Natural killer cell (primary cell): Measurements from ENCODE around the gene SLC2A6. TPM values are rescaled to one million over a fixed set of nuclear protein-coding genes. Genes with fewer than 3 reads are reported as not detected.
A peak's percentile ranks its signal among the peaks of the same experiment; 100 is the strongest.

Experiments used
- ATAC-seq, 3 donors: fragments of 150-1000 bp in 2 of 3; fragments of 200-7000 bp in 1 of 3; cut with Tn5 transposase; 1 replicate in 1 of 3; 2 replicates in 2 of 3; pipeline ENCODE4 v1.10.0; 2021; ENCODE audit warnings: mild to moderate bottlenecking in 2 of 3, moderate library complexity in 2 of 3
- DNase-seq, 2 donors: peaks; one replicate each; pipeline versions ENCODE4 v3.0.0 to v3.0.0-alpha.2; 2013 to 2021; ENCODE audit warnings: mixed read lengths in 1 of 2
- H3K27ac ChIP-seq: one replicate; pipeline ENCODE4 v1.5.1; 2013; ENCODE audit warnings: mild to moderate bottlenecking, low read length
- H3K27me3 ChIP-seq: one replicate; pipeline ENCODE4 v1.6.1; 2013; ENCODE audit warnings: low read length; ENCODE audit not compliant: control insufficient read depth, insufficient read depth
- H3K36me3 ChIP-seq: one replicate; pipeline ENCODE4 v1.6.1; 2013; ENCODE audit warnings: low read length; ENCODE audit not compliant: control insufficient read depth, insufficient read depth
- H3K4me1 ChIP-seq: one replicate; pipeline ENCODE4 v1.6.1; 2013; ENCODE audit warnings: low read length; ENCODE audit not compliant: control insufficient read depth, insufficient read depth
- H3K4me3 ChIP-seq: one replicate; pipeline ENCODE4 v1.5.1; 2013; ENCODE audit warnings: low read length
- H3K9me3 ChIP-seq: one replicate; pipeline ENCODE4 v1.6.1; 2013; ENCODE audit warnings: low read length; ENCODE audit not compliant: control insufficient read depth, insufficient read depth
- H3K27ac Mint-ChIP-seq, 2 donors: one replicate each; pipeline ENCODE4 v1.8.0; 2022; ENCODE audit warnings: mild to moderate bottlenecking in 2 of 2, mixed read lengths in 2 of 2, moderate library complexity in 1 of 2
- H3K27me3 Mint-ChIP-seq, 2 donors: one replicate each; pipeline ENCODE4 v1.8.0; 2022; ENCODE audit warnings: low read depth in 2 of 2, mixed read lengths in 2 of 2
- H3K36me3 Mint-ChIP-seq: one replicate; pipeline ENCODE4 v1.8.0; 2022; ENCODE audit warnings: mixed read lengths
- H3K4me1 Mint-ChIP-seq, 2 donors: one replicate each; pipeline ENCODE4 v1.8.0; 2022; ENCODE audit warnings: mixed read lengths in 2 of 2
- H3K4me3 Mint-ChIP-seq: one replicate; pipeline ENCODE4 v1.8.0; 2022; ENCODE audit warnings: mild to moderate bottlenecking, moderate library complexity, mixed read lengths
- H3K9me3 Mint-ChIP-seq, 2 donors: one replicate each; pipeline ENCODE4 v1.8.0; 2022; ENCODE audit warnings: mixed read lengths in 2 of 2
- WGBS: methylation state at CpG from one replicate; pipeline ENCODE4 v1.1.7; 2013; ENCODE audit warnings: missing lambda C conversion rate; ENCODE audit not compliant: insufficient coverage; 5-methylcytosine and 5-hydroxymethylcytosine counted together
- intact Hi-C: fragments of 100-400 bp; cut with micrococcal nuclease; formaldehyde crosslinking; loops from one replicate; pipeline ENCODE4 v1.14.2; 2022
- total RNA-seq, 4 donors: library from RNA; stranded (reverse); fragments of 120-200 nt in 1 of 4; gene quantifications; one replicate each; pipeline versions ENCODE4 v1.2.3 to v1.2.4, GENCODE V29; 2013 to 2022
- TF ChIP-seq, protein P1 (sequence below): fragments of 200-600 bp; IDR thresholded peaks from one replicate; pipeline ENCODE4 v1.8.0; 2022; ENCODE audit warnings: antibody characterized with exemption

SLC2A6 gene
- total RNA-seq, 3 donors from 2014 or later (not counting 1 experiment from before 2014, with no cell fraction given): 5.0 to 20.1 (median 18.5) TPM

DNA sequence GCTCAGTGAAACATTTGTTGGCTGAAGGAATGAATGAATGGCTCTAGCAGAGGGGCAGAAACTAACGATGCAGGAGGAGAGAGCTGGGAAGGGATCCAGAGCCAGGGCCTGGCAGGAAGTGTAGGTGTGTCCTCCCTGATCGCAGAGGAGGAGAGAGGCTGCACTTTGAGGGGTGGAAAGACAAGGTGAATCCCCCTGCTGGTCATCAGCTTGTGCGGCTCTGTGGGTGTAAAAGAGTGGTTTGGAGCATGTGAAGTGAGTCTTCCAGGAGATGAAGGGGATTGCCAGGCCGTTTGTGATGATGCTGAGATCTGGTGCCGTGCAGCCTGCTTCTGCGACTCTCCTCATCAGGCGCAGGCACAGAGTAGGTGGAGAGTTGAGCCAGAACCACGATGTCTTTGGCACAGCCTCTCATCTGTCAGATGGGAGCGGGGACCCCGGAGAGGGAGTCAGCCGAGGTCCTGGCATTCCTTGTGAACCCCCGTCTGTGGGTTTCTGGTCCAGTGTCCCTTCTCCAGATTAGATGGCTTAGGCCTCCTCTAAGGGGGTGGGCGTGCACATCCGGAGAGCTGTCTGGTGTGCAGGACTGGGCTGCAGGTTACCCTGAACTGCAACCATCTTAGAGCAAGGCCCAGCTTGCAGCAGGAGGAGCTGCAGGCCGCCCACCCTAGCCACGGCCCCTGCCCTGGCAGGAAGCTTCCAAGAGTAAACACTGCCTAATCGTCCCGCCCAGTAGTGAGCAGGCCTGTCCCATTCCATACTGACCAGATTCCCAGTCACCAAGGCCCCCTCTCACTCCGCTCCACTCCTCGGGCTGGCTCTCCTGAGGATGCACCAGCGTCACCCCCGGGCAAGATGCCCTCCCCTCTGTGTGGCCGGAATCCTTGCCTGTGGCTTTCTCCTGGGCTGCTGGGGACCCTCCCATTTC lies 57.0 kb downstream of the SLC2A6 start, which contains the start of gene ADAMTS13:
Gene ADAMTS13, plus strand, starts transcription at position 753 of the 928 bp plus-strand sequence. Its CDS starts 77 bp downstream, at position 830.
- Histone ChIP-seq H3K9me3 (no peaks in the 10 kb centered on the region), H3K4me3 (no peak within 1 kb of the TSS), H3K4me1 (peaks cover 20% of the 10 kb centered on the region), H3K36me3 (no peaks in the 10 kb centered on the region), H3K27me3 (no peaks in the 10 kb centered on the region), H3K27ac (no peak within 1 kb of the TSS)
- intact Hi-C loops: no loop called here
- TF ChIP-seq, protein P1, sequence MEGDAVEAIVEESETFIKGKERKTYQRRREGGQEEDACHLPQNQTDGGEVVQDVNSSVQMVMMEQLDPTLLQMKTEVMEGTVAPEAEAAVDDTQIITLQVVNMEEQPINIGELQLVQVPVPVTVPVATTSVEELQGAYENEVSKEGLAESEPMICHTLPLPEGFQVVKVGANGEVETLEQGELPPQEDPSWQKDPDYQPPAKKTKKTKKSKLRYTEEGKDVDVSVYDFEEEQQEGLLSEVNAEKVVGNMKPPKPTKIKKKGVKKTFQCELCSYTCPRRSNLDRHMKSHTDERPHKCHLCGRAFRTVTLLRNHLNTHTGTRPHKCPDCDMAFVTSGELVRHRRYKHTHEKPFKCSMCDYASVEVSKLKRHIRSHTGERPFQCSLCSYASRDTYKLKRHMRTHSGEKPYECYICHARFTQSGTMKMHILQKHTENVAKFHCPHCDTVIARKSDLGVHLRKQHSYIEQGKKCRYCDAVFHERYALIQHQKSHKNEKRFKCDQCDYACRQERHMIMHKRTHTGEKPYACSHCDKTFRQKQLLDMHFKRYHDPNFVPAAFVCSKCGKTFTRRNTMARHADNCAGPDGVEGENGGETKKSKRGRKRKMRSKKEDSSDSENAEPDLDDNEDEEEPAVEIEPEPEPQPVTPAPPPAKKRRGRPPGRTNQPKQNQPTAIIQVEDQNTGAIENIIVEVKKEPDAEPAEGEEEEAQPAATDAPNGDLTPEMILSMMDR: no peak
- Mint-ChIP-seq H3K27me3 (peaks cover 2 to 7% of the 10 kb centered on the region in 2 donors), H3K9me3 (no peaks in the 10 kb centered on the region), H3K36me3 (no peaks in the 10 kb centered on the region), H3K4me1 (peaks cover 21 to 26% of the 10 kb centered on the region in 2 donors), H3K4me3 (peak within 1 kb of the TSS; percentile 13), H3K27ac (peak within 1 kb of the TSS in 1 of 2 donors; percentile 17)
- ATAC-seq (peak in 1 of 3 donors; percentile 8), DNase-seq (peak in 1 of 2 donors; percentile 62)
- 71% methylated on average over 23 of the region's 23 CpGs for WGBS

Other genes with a start within 250 kb of the SLC2A6 start
- 1 to 10 TPM in 1 of 3 donors, under 1 TPM in 2; 0.20 to 4.2 (median 0.56) TPM for gene ABO, start 203.9 kb downstream of the SLC2A6 start, total RNA-seq
- 10 to 100 TPM; 13.8 to 23.5 (median 21.3) TPM for gene SURF6, start 142.9 kb downstream of the SLC2A6 start, total RNA-seq
- 10 to 100 TPM; 23.8 to 37.0 (median 28.1) TPM for gene MED22, start 131.0 kb downstream of the SLC2A6 start, total RNA-seq
- 1,000 to 10,000 TPM; 1,409 to 1,616 (median 1,600) TPM for gene RPL7A, start 130.9 kb downstream of the SLC2A6 start, total RNA-seq
- 10 to 100 TPM; 35.6 to 44.4 (median 37.2) TPM for gene SURF1, start 122.6 kb downstream of the SLC2A6 start, total RNA-seq
- gene SURF2, start 122.5 kb downstream of the SLC2A6 start, total RNA-seq: 10 to 100 TPM; 14.3 to 14.9 (median 14.7) TPM
- gene SURF4, start 103.0 kb downstream of the SLC2A6 start, total RNA-seq: 100 to 1,000 TPM; 111 to 135 (median 114) TPM
- 1 to 10 TPM in 2 of 3 donors, under 1 TPM in 1; 0.53 to 2.9 (median 1.1) TPM for gene STKLD1, start 102.7 kb downstream of the SLC2A6 start, total RNA-seq
- gene REXO4, start 61.1 kb downstream of the SLC2A6 start, total RNA-seq: 10 to 100 TPM; 14.2 to 21.6 (median 18.8) TPM
- 1 to 10 TPM; 2.3 to 3.0 (median 2.8) TPM for gene ADAMTS13, start 56.7 kb downstream of the SLC2A6 start, total RNA-seq
- 1 to 10 TPM; 4.5 to 8.3 (median 5.4) TPM for gene CACFD1, start 19.1 kb downstream of the SLC2A6 start, total RNA-seq
- gene MYMK, start 45.9 kb upstream of the SLC2A6 start, total RNA-seq: not detected
- not detected for gene ADAMTSL2, start 55.6 kb upstream of the SLC2A6 start, total RNA-seq
- not detected for gene FAM163B, start 130.3 kb upstream of the SLC2A6 start, total RNA-seq
- gene DBH, start 157.3 kb upstream of the SLC2A6 start, total RNA-seq: not detected